NCI-H510A (cell line): Measurements from ENCODE around the gene RTN4.
"Not testable (repeated sequence)": the region's sequence is repeated elsewhere in the genome, so short reads cannot be mapped to it uniquely, and the experiment has no call there.

Experiments
- DNase-seq: peaks from one replicate; lab custom pipeline; 2025; lab: John Stamatoyannopoulos, UW

The RTN4 gene

DNA sequence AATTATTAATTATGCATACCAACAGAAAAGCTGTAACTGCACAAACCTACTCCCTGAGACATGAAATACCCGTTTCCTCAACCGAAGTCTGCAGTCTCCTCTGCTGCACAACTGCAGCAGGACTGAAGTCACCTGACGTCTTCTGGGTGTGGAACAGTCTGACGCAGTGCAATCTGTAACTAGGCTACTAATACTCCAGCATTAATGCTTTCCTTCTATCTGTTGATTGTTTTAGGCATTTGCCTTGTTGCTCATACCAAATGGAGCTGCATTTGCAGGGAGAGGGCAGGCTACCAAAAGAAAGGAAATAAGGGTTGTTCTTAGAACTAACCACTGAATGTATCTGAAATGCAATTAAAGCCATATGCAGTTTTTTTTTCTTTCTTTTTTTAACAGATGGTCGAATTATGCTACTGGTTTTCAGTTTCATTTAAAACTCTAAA, 40.1 kb downstream of the RTN4 start:
- no peak for DNase-seq

GRCh38 chr2:55009277-55010060, 40.8 kb downstream of the RTN4 start:
- DNase-seq, result no peak

GRCh38 chr2:55006306-55006705, 43.9 kb downstream of the RTN4 start:
- no peak for DNase-seq

DNA sequence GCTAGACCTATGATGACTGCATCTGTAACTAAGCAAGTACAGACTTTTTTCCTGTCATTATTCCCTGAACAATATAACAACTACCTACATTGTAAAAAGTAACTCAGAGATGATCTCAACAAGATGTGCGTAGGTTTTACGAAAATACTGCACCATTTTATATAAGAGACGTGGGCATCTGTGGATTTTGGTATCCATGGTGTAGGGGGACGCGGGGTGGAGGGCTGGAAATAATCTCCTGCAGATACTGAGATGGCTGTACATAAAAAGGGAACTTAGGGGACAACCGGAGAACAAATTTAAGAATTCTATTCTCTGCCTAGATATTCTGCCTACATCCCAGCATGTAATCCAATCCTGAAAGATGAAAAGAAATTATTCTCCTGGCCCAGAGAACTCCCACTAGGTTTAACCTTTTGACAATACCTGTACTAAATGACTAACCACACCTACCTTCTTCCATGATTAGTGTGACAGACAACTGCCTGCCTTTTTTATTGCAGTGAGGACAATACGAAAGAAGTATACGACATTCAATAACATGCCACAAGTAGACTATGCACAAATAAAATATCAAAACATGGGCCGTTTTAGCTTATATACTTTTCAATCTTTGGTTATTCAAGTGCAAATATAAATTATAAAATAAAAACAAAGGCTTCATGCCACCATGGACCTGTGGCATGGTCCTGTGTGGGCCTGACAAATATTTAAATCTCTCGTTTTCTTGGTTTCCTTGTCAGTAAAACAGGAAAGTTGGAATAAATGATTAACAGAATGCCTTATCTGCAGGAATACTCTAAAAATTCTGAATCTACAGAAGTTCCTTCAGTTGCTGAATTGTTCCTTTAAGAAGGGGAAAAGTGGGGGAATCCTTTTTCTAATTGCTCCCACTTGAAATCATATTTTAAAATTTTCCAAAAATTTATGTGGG, 46.3 kb downstream of the RTN4 start:
- no peak for DNase-seq

DNA sequence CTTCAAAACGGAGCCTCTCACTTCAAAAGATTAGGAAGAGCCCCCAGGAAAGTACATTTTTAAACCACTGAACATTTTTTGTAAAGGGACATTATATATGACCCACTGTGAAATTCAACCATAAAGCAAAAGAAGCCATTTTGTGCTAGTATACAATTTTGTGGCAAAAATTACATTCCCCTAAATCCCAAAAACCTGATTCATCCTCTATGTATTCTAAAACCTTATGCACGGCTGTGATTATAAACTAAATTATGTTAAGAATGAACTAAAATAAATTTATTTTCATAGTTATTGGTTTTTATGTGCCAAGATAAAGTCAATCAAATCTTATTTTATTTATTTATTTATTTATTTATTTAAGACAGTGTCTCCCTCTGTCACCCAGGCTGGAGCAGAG, 48.5 kb downstream of the RTN4 start:
- no peak for DNase-seq

DNA sequence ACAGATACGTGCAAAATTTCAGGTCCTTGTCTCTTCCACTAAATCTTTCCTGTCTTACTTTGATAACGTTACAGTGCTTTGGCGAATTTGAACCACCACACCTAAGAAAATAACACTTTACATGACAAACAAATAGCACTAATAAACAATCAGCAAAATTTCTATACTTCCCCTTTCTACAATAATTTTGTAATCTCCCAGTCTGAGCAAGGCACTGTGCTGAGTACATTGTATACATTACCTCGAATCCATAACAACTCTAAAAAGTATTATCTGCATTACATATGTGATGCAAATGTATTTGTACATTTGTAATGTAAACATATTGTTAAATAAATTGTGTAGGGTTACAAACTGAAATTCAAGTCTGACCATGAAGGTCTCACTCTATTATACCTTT, 49.9 kb downstream of the RTN4 start:
- DNase-seq, result no peak

DNA sequence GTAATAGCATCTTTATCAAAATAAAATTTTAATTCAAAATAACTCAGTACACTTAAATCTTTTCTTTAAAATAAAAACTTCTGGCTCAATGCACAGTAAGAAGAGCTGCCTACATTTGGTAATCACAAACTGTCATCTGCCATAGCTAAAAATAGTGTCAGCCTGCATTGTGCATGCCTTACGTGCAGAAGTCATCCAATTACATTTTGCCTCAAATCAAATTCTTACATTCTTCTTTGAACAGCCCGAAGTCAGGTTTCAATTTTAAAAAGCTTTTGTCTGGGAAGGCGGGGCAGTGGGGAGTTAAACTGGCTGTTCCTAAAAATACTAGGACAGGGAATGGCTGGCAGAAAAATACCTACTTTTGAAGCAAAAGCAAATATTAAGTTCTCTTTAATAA, 51.1 kb downstream of the RTN4 start:
- DNase-seq, result no peak

DNA sequence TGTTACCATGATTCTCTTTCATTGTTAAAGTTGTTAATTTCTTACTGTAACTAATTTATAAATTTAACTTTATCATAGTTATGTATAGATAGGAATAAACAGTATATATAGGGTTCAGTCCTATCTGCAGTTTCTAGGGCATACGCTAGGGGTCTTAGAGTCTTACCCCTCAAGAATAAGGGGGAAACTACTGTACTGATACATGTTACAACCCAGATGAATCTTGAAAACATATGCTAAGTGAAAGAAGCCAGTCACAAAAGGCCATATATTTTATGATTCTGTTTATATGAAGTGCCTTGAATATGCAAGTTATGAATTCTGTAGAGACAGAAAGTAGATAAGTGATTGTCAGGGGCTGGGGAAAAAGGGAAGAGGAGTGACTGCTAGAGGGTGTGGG, 52.4 kb downstream of the RTN4 start:
- DNase-seq, result no peak

GRCh38 chr2:54995553-54995952, 54.7 kb downstream of the RTN4 start:
- DNase-seq, result no peak

DNA sequence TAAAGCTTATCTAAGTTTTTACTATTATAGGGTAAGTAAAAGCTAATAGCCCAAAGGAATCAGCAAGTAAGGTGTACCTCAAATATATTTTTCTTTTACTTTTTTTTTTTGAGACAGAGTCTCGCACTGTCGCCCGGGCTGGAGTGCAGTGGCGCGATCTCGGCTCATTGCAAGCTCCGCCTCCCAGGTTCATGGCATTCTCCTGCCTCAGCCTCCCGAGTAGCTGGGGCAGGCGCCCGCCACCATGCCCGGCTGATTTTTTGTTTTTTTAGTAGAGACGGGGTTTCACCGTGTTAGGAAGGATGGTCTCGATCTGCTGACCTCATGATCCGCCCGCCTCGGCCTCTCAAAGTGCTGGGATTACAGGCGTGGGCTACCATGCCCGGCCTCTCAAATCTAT, 59.6 kb downstream of the RTN4 start:
- not testable (repeated sequence) for DNase-seq

DNA sequence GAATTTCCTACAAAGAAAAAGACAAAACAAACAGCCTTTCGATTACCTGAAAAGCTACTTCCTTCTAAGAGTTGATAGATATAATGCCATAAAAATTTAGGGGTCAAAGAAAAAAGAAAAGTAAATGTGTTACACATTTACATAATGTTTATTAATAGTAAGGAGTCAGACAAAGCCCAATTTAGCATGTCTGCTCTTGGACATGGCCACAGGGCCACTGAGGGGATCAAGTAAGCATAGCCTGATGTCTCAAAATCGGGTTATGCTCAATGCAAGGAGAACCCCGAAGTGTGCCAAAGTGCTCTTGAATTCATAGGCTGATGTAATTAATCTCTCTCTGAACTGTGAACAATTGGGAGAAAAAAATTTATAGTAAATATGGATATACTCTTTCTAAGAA, 61.6 kb downstream of the RTN4 start:
- no peak for DNase-seq

- no peak for DNase-seq
Observed at GRCh38 chr2:54986264-54986663, 64.0 kb downstream of the RTN4 start.

DNA sequence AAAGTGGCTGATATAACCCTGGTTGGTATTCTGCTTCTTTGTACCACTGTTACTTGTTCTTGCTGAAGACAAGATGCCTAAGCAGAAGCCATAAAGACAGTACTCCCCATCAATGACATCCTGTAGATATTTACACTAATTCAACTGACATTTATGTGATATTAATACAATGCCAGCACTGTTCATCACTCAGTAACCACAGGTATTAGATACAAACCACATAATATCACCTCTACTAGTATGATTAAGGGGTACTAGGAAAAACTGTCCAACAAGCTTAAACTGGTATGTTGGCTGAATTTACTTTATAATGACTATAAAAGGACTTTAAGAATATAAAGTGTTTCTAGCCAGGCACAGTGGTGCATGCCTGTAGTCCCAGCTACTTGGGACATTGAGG, 65.8 kb downstream of the RTN4 start:
- DNase-seq, result no peak

DNA sequence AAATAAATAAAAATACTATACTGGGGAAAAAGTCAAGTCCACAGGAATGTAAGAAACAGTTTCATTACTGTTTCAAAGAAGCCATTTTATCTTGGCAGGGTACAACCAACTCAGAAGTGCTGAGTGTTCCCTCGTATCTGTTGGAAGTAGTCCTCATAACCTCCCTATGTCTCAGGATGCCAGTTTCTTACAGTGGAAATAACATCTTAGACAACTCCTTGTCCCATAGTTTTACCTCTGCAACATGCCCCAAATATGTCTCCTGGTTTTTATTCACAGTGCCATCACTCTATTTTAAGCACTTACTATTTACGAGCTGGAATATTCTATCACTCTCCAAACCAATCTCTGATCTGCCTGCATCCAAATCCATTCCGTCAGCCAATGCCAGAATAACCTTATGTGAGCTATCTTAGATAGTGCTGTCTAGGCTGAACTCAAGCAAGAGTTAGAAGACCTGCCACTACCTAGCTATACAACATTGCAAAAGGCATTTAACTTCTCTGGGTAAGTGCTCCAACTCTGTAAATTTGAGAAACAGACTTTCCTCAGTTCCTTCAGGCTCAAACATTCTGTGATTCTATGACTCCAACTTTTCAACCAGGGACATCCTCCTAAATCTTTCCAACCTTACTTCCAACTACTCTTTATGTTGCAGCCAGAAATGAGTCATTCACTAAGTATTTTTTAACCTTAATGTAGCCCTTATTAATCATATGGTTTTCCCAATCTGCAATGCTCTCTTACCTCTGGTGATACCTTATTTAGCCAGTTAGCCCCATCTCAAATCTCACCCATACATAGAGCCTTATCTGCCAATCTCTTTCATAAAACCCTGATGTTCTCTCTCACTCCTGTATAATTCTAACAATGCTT, 66.7 kb downstream of the RTN4 start:
- DNase-seq, result no peak

DNA sequence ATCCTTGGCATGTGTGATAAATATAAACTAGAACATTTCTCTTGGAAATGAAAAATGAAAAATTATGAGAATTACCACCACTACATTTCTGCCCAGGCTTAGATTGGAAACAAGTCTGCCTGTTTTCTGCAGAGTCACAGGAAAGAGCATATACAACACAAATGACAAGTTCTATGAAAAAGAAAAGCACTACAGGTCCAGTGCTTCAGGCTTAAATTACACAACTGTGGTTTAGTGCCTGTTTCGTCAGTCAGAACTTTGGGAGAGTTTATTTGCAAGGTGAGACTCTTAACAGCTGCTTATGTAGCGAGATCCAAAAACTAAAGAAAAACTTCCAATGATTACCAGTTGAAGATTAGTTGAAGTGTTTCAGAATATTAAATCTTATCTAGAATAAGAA, 68.9 kb downstream of the RTN4 start:
- no peak for DNase-seq

DNA sequence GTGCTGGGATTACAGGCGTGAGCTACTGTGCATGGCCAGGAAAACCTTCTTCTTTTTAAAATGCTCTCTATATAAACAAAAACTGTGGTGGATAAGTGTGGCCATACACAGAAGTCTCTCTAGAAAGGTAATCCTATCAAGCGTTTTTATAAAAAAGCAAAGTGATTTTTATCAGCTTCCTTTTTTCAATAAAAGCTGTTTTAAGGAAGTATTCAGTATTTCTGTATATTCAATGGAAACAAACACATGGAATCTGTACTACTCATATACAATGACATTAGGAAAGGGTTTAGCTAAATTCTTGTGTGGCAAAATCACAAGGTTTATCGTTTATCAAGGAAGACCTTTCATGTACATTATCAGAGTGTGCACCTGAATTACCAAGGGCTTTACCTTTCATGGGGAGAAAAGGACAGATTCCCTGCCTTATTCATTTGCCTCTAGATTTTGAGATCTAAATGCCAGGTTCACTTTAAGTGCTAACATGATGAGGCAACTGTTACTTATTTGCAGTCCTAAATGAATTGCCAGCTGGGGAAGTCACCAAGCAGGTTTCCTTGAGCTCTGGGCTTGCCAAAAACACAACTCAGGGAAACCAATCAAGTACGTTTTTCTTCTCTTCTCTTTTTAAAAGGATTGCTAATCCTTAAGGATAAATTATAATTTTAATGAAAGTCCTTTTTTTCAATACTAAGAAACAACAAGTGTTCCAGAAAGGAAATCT, 70.8 kb downstream of the RTN4 start:
- no peak for DNase-seq

DNA sequence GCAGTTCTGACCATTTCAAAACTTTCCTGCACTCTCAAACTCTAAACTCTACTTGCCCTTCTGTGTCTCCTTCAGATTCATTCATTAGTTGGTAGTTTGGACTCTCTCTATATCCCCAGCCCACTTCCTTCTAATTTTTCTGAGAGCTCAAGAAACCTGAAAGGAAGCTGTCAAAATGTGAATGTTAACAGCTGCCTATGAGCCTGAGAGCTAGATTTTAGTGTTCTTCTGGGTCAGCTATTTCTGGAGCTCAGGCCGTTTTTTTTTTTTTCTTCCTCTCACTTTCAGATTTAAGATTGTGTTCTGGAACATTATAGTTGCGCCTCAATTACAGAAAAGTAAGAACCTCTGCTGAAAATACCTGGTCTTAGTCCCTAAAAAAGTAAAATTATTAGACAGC, 73.1 kb downstream of the RTN4 start:
- no peak for DNase-seq

GRCh38 chr2:54975598-54976492, 74.4 kb downstream of the RTN4 start:
- DNase-seq, result no peak

- no peak for DNase-seq
Observed at GRCh38 chr2:54975175-54975574, 75.1 kb downstream of the RTN4 start.

DNA sequence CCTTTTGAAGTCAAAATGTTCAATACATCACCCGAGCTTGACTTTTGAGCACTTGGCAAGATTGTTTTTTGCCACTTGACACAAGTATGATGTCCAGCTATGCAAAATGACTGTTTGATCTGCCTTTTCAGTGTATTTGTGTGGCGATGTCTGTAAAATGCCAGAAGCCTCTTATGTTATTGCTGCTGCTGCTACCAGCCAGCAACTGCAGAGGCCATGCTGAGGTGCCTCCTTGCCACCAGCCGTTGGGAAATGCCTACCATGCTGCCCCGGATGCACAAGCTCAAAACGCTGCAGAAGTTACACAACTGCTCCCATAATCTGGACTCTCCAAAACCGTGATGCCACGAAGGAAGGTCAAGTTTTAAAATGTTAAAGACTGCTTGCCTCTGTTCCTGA, 80.3 kb downstream of the RTN4 start:
- no peak for DNase-seq
